ENCODE measurements around the gene CHAC1. TPM values are rescaled to one million over a fixed set of nuclear protein-coding genes. Genes with fewer than 3 reads are reported as not detected.
A peak's percentile ranks its signal among the peaks of the same experiment; 100 is the strongest.

CHAC1 gene
- total RNA-seq, 4 donors from 2014 or later = 0.76 to 16.1 (median 6.4) TPM

GRCh38 chr15:40931300-40932142, 21.8 kb upstream of the CHAC1 start:
- peak overlapping the region in 3 of 4 donors; percentile 50 to 65 (median 61) for H3K27ac ChIP-seq
- WGBS, 2 donors = 67 to 68% methylated on average over 9 to 11 of the region's 16 CpGs
- H3K4me1 ChIP-seq = peaks cover 42 to 73% (median 45%) of the 10 kb centered on the region in 3 donors
- TF ChIP-seq CTCF (IDR thresholded peaks at IDR 0.05) = no peak
- H3K36me3 ChIP-seq = peaks cover 0 to 8% (median 0%) of the 10 kb centered on the region in 3 donors
- DNase-seq = no peak
- no peaks in the 10 kb centered on the region for H3K9me3 ChIP-seq
- H3K4me3 ChIP-seq = peak overlapping the region in 3 of 4 donors; percentile 52 to 65 (median 56)
- peaks cover 20 to 74% (median 36%) of the 10 kb centered on the region in 4 donors for H3K27me3 ChIP-seq
- intact Hi-C loops (cut with DNase I) = no loop called here

- Histone ChIP-seq H3K27me3 (peaks cover 20 to 67% (median 31%) of the 10 kb centered on the region in 4 donors), H3K4me1 (peaks cover 37 to 67% (median 39%) of the 10 kb centered on the region in 3 donors), H3K9me3 (no peaks in the 10 kb centered on the region), H3K36me3 (peaks cover 0 to 8% (median 0%) of the 10 kb centered on the region in 3 donors), H3K4me3 (peak overlapping the region in 3 of 4 donors; percentile 52 to 65 (median 56)), H3K27ac (peak overlapping the region in 1 of 4 donors; percentile 61)
- intact Hi-C loops (cut with DNase I) = no loop called here
- WGBS, 2 donors = 59 to 79% methylated on average over 2 to 5 of the region's 8 CpGs
- TF ChIP-seq CTCF (IDR thresholded peaks at IDR 0.05) (no peak), POLR2A (IDR thresholded peaks at IDR 0.05) (no peak)
- DNase-seq = no peak
These were observed 21.1 kb upstream of the CHAC1 start for GRCh38 chr15:40932156-40932555.

GRCh38 chr15:40932649-40933516, 20.4 kb upstream of the CHAC1 start:
- H3K4me3 ChIP-seq = peak overlapping the region in 3 of 4 donors; percentile 52 to 65 (median 56)
- no peak for DNase-seq

GRCh38 chr15:40933517-40933902, 19.8 kb upstream of the CHAC1 start:
- H3K27ac ChIP-seq = no peak overlapping the region
- H3K9me3 ChIP-seq = no peaks in the 10 kb centered on the region
- H3K4me1 ChIP-seq = peaks cover 24 to 65% (median 26%) of the 10 kb centered on the region in 3 donors
- 52 to 72% methylated on average over 3 of the region's 3 CpGs for WGBS, 2 donors
- H3K27me3 ChIP-seq = peaks cover 8 to 54% (median 18%) of the 10 kb centered on the region in 4 donors
- H3K4me3 ChIP-seq = peak overlapping the region in 1 of 4 donors; percentile 65
- DNase-seq = no peak
- peaks cover 0 to 8% (median 0%) of the 10 kb centered on the region in 3 donors for H3K36me3 ChIP-seq
- TF ChIP-seq CTCF (IDR thresholded peaks at IDR 0.05) = no peak
- TF ChIP-seq POLR2A (IDR thresholded peaks at IDR 0.05) = no peak
- intact Hi-C loops (cut with DNase I) = no loop called here

More at GRCh38 chr15:40932649-40933516, 20.4 kb upstream of the CHAC1 start:
- H3K36me3 ChIP-seq = peaks cover 0 to 8% (median 0%) of the 10 kb centered on the region in 3 donors
- H3K4me1 ChIP-seq = peaks cover 30 to 65% (median 32%) of the 10 kb centered on the region in 3 donors
- no peak for TF ChIP-seq POLR2A (IDR thresholded peaks at IDR 0.05)
- no peak for TF ChIP-seq CTCF (IDR thresholded peaks at IDR 0.05)
- no peak overlapping the region for H3K27ac ChIP-seq
- no peaks in the 10 kb centered on the region for H3K9me3 ChIP-seq
- peaks cover 13 to 60% (median 25%) of the 10 kb centered on the region in 4 donors for H3K27me3 ChIP-seq
- intact Hi-C loops (cut with DNase I) = no loop called here
- 58% methylated on average over 11 of the region's 11 CpGs; no CpG with 5 or more reads in 1 of the 2 donors for WGBS, 2 donors
